GM18868 (cell line): ENCODE measurements around the gene ENAH.

Source experiments
- ATAC-seq: cut with Tn5 transposase; IDR thresholded peaks from one replicate; pipeline ENCODE4 v1.9.1; 2021; ENCODE audit warnings: mild to moderate bottlenecking, moderate library complexity; ENCODE audit not compliant: unreplicated experiment

The ENAH gene

DNA sequence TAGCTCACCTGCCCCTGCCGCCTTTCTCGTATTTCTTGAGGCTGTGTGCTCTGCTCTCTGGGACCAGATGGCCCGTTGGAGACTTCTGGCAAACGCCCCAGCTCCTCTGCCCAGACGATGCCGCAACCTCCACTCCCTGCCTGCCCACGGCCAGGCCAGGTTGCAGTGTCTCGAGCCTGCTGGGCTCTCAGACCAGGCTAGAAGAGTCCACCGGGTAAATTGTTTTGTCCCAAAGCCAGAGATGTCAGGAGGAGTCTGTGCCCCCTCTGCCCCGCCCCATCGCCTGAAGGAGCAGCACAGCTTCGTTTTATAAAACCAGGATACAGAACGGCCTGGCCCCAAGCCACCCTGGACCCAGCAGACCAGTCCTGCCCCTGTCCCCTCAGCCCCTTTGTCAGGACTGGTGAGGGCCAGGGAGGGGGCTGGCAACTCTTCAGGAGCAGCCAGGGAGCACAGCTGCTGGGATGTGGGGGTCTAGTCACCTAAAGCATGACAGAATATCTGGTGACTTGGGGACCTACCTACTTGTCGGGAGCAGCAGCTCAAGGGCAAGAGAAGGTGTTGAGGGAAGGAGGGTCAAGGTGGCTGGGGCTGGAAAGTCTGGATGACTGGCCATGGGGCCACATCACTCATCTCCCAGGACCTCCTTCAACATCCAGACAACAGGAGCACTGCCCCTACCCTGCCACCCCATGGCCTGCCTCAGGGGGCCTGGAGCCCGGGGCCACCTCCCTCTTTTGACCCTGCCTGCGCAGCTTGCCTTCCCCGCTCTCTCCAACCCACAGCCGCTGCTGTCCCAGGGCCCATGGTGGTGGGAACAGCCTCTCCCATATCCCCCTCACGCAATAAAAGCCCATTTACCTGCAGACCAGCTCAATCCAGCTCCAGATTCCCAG is 191.1 kb downstream of the ENAH start:
- ATAC-seq: no peak

DNA sequence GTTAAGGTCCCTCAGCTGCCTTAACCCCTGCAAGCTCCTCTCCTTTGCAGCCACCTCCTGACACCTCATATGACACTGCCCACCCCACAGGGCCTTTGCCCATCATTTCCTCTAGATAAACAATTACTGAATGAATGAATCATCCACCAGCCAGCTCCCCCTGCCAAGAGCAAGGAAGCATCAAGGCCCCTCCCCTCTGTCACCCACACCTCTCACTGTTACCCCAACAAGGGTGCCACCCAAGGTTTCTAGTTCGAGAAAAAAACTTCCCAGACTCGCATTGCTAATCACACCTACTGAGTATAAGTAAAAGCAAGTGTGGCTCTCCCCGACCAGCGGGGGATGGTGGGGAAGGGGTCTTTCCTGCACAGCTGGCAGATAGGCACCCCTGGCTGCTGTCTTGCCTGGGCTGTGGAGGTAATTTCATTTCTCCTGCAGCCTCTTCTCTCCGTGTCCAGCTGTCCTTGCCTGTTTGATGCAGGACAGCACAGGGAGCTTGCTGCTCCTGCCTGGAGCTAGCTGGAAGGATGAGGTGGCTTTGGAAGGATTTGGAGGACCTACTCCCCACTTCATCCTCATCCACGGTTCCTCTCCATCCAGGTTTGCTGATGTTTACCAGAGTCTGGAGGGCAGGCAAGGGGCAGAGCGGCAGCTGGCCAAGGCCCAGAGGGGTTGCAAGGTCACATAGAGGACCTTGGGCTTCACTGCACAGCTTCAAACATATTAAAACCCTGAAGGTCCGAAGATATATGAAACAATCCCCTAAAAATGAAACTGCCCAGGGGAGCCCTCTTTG is 192.0 kb downstream of the ENAH start:
- no peak for ATAC-seq

DNA sequence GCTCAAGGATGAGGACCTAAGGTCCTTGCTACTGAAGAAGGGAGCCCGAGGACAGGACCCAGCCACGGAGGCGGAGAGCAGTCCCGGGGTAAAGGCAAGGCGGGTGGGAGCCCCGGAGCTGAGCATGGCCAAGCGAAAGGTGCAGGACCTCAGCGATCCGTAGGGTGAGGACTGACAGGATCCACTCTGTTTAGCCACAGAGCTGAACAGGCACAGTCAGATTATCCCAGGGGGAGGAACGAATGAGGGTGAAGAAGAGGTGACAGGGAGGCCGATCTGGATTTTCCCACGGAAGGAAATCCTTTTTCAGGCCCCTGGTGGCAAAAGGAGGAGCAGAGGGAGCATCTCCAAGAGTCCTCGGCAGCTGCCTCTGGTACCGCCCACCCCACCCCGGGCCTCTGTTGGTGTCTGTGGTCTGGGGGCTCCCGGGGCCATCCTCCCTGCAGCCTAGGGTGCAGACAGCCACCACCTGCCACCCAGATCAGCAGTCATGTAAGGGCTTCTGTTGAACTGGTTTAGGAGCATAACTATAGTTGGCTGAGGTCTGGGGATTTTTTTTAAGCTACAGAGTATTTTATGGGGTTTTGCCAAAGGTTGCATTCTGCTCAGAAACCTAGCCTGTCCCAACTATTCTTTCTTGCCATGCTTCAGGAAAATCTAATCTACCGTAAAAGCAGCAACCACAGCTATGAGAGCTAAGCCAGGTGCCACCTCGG is 192.7 kb downstream of the ENAH start:
- no peak for ATAC-seq

DNA sequence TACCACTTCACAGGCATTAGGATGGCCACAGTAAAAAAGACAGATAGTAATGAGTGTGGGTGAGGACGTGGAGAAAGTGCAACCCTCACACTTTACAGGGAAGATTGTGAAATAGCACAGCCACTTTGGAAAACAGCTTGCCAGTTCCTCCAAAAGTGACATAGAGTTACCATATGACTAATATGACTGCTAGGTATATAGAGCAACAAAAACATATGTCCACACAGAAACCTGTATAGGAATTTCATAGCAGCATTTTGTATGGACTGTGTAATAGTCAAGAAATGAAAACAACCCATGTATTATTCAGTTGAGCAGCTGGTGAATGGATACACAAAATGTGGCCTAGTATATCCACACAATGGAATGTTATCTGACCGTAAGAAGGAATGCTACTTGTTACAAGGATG is 194.7 kb downstream of the ENAH start:
- ATAC-seq: no peak

DNA sequence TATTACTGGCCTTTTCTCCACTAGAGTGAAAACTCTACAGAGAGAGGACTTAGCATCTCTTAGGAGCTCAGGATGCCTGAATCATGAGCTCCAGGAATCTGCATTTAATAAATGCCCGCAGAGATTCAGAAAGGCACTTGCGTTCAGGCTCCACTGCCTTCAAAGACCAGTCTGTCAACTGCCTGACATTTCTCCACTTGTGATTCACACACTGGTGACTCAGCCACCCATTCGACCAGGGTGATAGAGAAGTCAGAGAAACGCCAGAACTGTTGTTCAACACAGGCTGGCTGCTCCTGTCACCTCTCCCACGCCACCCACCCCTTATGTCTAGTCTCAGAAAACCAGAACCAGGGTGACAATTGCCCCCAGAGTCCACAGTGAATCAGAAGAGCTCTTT is 198.2 kb downstream of the ENAH start:
- peak; percentile 68 for ATAC-seq

DNA sequence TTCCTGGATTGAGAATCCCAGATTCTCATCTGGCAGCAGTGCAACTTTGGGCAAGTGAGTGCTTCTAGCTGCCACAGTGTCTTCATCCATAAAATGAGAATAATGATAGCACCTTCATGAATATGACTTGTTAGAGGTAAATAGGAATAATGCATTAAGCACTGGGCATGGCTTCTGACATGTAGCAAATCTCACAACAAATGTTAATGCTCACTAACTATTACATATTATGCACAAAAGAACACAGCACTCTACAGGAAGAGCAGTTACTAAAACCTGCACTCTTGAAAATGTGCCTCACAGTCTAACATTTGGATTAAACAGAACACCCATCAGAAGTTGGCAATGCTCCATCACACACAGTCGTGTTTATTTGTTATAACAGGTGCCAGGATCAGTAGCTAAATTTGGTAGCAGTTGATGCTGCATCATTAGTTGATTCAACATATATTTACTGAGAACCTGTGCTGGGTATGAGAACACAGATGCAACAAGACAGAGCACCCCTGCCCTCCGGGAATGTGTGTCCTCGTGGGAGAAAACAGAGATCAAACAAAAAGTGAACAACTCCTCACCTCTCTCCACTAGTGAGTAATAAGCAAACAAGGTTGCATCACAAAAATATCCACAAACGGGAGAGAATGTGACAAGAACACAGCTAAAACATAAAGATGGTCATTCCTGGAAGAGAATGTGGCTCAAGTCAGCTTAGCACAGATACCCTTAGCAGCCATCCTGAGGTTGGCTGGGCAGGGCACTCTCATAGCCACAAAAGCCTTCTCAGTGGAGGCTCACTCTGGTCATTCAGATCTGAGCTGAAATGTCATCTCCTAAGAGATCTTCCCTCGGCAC is 198.9 kb downstream of the ENAH start:
- no peak for ATAC-seq

DNA sequence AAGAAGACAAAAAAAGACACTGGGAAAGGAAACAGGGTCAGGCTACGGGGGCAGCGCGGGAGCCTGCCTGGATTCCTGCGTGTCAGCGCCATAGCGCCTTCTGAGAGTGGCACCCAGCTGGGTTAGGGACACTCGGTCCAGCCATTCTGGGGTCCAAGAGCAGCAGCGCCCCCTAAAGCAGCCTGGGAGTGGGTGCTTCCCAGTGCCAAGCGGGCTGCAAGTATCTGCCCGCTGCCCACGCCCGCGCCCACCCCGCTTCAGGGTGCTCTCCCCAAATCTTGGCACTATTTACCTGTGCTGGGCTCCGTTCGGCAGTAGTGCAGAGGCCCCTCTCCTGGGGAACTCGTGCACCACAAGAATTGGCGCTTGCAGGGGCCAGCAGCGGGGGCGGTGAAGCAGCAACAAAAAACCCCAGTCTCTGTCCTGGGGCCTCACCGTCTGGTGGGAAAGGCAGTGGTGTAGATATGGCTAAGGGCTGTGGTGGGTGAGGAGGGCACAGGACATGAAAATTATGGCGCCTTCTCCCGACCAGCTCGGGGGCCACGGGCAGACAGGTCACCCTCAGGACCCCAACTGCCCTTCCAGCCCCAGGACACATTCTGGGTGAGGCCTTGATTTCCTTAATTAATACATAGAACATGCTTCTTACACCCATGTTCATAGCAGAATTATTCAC is 200.9 kb downstream of the ENAH start:
- no peak for ATAC-seq

DNA sequence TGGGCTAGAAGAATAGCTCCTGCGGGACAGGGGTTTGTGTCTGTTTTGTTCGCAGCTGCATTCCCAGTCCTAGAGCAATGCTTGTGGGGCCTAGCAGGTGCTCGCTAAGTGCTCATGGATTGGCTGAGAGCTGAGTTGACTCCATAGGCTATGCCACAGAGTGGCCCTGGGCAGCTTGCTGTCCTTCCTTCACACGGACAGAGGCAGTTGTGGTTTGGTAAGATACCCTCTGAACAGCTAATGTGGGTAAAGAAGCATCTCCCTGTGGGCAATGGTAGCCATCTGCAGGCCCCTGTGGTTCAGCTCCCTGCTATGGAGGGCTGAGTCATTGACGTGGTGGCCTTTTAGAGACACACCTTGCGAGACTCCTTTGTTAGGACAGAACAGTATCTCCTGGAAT is 201.6 kb downstream of the ENAH start:
- ATAC-seq: no peak

DNA sequence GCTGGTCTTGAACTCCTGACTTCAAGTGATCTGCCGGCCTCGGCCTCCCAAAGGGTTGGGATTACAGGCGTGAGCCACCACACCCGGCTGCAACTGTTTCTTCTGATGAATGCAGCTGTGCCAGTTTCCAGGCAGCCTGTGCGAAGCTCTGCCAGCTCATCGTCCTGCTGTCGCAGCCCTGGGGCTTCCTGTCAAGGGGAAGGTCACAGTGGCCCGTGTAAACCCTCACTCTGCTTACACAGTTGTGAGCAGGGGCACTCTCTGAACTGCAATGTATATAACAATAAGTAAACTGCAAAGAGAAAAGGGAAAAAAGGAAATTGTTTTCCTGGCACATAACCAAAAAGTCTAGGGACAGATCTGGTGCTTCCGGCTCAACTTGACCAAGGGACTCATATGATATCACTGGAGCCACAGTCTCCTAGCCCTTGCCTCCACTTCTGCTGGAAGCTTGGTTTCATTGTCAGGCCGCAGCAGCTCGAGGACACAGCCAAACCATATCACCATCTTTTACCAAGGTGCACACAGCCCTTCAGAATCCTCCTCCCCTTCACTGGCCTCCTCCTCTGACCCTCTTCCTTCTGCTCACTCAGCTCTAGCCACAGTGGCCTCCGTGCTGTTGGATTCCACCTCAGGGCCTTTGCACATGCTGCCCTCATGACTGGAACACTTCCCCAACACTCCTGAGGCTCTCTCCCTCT is 202.3 kb downstream of the ENAH start:
- ATAC-seq: no peak

DNA sequence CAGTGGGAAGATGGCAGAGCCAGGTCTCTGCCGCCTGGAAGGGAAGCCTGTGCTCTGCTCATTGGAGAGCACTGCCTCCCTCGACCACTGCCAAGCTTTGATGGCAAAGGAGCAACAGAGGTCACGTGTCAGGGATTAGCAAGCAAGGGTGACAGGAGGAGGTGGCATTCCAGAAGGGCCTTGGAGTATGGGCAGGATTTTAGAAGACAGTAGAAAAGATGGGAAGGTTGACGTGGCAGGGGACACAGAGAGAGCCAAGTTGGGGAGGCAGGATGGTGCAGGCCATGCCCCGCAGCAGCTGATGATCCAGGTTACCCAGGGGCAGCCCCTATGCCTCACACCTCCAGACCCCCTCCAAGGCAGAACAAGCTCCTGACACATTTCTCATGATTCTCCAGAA is 203.1 kb downstream of the ENAH start:
- ATAC-seq: no peak

DNA sequence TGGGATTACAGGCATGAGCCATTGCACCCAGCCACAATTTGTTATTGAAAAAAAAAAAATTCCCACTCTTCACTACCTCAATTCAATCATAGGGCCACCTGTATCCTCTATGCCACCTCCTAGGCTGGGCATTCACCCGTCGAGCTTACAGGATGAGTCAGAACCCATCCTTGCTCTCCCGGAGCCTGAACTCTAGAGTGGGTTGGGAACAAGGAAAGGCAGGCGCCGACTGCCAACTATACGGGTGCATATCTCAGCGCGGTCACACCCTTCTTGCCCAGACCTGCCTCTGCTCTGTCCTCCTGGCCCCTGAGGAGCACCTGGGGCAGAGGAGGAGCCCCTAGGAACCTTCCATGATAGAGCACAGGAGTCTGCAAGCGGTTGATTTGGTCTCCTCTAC is 203.7 kb downstream of the ENAH start:
- ATAC-seq: no peak

DNA sequence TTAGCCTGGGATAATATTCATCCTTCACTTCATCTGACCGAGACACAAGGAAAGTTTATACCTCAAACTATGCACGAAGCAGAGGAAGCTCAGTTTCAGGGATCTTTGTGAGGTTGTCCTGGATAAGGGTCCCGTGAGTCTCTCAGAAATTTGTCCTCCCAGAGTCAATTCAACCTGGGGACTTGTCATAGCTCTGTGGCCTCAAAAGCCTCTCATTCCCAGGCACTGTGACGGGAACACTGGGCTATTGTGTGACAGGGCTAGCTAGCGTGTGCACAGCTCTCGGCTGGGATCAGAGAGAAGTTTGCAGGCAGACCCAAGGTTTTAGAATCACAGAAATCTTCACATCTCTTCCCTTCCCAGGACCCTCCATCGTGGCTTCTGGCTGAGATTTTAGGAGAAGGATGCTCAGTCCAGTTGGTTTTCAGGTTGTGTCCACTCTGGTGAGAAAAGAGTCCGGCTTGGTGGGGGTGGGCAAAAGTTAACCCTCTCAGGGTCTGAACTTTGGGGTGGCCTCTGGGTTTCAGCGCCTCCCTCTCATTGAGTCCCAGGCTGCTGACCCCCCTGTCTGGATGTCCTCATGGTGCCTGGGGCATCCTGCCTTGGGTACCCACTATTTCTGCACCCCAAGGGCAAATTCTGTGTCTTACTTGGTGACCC is 204.6 kb downstream of the ENAH start:
- no peak for ATAC-seq

DNA sequence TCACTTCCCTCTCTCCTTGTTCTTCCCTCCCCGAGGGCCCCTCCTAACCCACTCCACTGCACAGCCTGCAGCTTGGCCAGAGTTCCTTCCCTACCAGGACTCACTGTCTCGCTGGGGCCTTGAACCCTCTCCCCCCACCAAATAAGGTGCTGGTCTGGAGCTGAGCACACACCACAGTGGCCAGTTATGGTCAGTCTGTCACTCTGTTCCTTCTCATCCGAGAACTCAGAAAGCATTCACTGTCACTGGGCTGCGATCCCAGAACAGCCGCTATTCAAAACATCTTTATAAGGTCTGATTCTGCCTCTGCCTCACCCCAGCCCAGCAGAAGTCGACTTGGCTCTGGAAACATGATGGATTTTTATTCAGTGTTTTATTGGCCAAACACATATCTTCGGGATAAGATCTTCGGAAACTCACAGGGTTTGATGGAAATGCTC is 205.3 kb downstream of the ENAH start:
- ATAC-seq: no peak

DNA sequence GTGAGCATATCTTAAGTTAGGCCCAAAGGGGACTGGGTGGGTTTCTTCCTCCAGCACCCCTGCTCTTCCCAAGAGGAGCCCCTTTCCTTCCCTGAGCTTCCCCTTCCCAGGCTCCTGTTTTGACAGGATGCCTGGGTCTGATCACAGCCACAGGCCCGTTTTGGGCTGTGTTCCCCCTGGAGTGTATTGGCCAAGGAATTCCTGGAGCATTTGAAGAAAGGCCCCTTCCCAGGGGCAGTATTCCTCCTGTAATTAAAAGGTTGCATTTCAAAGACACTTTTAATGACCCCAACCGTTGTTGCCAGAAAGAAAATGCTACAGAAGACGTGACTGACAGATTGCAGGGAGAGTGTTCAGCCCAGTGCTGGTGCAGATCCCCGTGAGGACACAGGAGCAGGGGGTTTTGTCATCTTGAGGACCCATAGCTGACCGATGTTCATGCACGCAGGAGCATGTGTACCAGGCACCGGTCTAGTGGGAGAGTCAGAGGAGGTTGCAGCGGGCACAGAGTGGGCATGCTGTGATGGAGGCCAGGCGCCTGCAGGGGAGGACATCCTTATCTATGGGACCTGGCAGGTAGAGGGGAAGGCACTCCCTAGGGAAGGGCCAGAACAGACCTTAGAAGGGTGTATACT is 205.8 kb downstream of the ENAH start:
- no peak for ATAC-seq

DNA sequence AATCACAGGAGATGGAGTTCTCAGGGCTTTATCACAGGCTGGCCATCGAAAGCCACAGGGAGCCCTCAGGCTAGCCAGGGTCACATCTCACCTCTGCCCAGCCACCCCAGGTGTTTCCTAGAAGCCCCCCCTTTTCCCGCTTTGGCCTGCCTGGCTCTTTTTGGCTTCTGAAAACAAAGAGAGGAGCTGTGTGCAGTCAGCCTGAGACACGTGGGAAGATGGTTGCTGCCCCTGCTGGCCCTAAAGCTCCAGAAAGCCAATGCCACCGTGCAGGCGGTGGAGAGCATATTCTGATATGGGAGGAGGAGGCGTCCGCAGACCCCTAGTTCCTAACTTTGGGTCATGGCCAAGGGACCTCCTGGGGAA is 206.3 kb downstream of the ENAH start:
- no peak for ATAC-seq

DNA sequence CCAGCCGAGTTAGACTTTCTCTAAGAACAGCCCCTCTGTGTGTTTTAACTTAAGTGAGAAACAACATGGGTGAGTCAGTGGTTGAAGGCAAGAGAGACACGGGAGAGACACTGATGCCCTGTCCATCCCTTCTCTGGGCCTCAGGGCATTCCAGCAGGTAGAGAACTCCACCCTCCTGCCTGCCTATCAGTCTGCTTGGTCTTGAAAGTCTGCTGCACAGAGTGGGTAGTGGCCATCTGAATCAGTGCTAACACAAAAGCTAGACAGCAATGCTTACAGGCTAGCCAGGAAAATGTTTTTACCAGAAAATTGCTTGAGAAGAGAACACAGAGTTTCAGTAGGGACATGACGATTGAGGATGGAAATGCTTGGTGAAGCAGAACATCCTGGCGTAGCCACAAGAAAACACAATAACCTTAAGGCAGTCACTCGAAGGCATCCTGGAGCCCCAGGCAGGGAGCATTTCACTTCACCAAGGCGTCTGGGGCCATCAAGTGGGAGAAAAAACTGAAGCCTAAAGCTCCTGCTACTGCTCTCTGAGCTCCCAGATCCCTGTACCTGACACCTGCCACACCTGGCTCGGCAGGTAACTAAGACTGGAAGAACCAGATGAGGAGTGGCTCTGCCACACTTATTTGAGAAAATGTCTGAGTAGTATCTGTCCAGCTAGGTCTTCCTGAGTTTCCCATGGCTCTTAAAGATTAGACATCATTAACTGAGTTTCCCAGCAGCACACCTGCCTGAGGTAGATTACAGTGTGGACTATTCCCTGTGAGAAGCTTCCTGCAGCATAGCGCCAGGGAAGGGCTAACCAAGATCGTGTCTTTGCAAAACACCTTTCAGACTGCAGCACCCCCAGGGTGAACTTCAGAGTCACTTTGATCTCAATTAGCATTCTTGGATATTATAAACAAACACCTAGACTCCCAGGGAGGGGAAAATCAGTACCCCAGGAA is 207.0 kb downstream of the ENAH start:
- ATAC-seq: no peak

DNA sequence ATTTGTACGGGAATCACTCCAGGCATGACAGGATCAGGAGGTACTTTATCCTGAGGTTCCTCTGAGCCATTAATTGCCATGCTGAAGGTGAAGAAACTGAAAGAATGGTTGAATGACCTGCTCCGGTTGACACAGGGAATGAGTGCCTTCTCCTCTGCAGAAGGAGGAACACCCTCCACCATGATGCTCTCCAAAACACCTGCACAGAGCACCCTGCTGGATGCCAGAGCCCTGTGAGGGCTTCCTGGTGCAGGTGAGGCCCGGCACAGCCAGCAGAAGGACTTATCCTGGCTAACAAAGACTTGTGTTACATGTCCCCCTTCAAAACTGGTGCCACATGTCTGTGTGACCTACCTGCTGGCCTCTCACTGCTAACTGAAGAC is 210.8 kb downstream of the ENAH start:
- no peak for ATAC-seq
